NCI-H2227 treated with DMSO at 0.1 percent for 48 hours (cell line): ENCODE measurements around the gene FGFBP2.
"Not testable (repeated sequence)": the region's sequence is repeated elsewhere in the genome, so short reads cannot be mapped to it uniquely, and the experiment has no call there.

Experiments
- DNase-seq: peaks from one replicate; lab custom pipeline; 2025; lab: John Stamatoyannopoulos, UW

FGFBP2 gene

GRCh38 chr4:15930314-15930713, 32.7 kb downstream of the FGFBP2 start:
- DNase-seq, result no peak

GRCh38 chr4:15929540-15929939, 33.4 kb downstream of the FGFBP2 start:
- DNase-seq, result no peak

GRCh38 chr4:15928883-15929282, 34.1 kb downstream of the FGFBP2 start:
- no peak for DNase-seq

GRCh38 chr4:15926486-15926885, 36.5 kb downstream of the FGFBP2 start:
- DNase-seq, result no peak

GRCh38 chr4:15925830-15926229, 37.1 kb downstream of the FGFBP2 start:
- DNase-seq, result no peak

GRCh38 chr4:15921592-15921932, 41.4 kb downstream of the FGFBP2 start:
- no peak for DNase-seq

GRCh38 chr4:15920723-15921591, 42.0 kb downstream of the FGFBP2 start:
- DNase-seq, result no peak

- DNase-seq, result no peak
These were observed 44.4 kb downstream of the FGFBP2 start for GRCh38 chr4:15918484-15919129.

GRCh38 chr4:15917297-15917696, 45.7 kb downstream of the FGFBP2 start:
- DNase-seq, result no peak

GRCh38 chr4:15916358-15916757, 46.6 kb downstream of the FGFBP2 start:
- not testable (repeated sequence) for DNase-seq

- no peak for DNase-seq
These were observed 48.2 kb downstream of the FGFBP2 start for GRCh38 chr4:15914736-15915135.

GRCh38 chr4:15914291-15914690, 48.7 kb downstream of the FGFBP2 start:
- no peak for DNase-seq

GRCh38 chr4:15913631-15913970, 49.4 kb downstream of the FGFBP2 start:
- DNase-seq, result no peak

- DNase-seq, result no peak
These were observed 49.9 kb downstream of the FGFBP2 start for GRCh38 chr4:15912961-15913630.

- no peak for DNase-seq
These were observed 50.7 kb downstream of the FGFBP2 start for GRCh38 chr4:15912236-15912635.
